Heart right ventricle (tissue), 16 donors: ENCODE data around the gene MTCH1. TPM values are rescaled to one million over a fixed set of nuclear protein-coding genes. Genes with fewer than 3 reads are reported as not detected.

ENCODE experiments used
- ATAC-seq, 8 donors: fragments of 200-7000 bp; cut with Tn5 transposase; one replicate each; pipeline ENCODE4 v1.9.1; 2020; ENCODE audit warnings: mild to moderate bottlenecking in 8 of 8, moderate library complexity in 8 of 8, moderate number of reproducible peaks in 1 of 8
- DNase-seq, 2 donors: peaks; one replicate each; pipeline ENCODE4 v3.0.0-alpha.2; 2020
- H3K27ac ChIP-seq, 10 donors: fragments of 200-600 bp; sonication (generic) in 2 of 10; one replicate each; pipeline versions ENCODE4 v1.5.0 to v1.8.0; 2020 to 2022; ENCODE audit warnings: mild to moderate bottlenecking in 3 of 10
- H3K27me3 ChIP-seq, 7 donors: fragments of 200-600 bp; one replicate each; pipeline ENCODE4 v1.8.0; 2021 to 2022; ENCODE audit warnings: mild to moderate bottlenecking in 2 of 7
- H3K36me3 ChIP-seq, 9 donors: fragments of 200-600 bp; sonication (generic) in 1 of 9; one replicate each; pipeline versions ENCODE4 v1.5.0 to v1.8.0; 2020 to 2022; ENCODE audit warnings: mild to moderate bottlenecking in 2 of 9
- H3K4me1 ChIP-seq, 9 donors: fragments of 200-600 bp; sonication (generic) in 1 of 9; one replicate each; pipeline versions ENCODE4 v1.5.0 to v1.8.0; 2020 to 2022; ENCODE audit warnings: mild to moderate bottlenecking in 4 of 9
- H3K4me3 ChIP-seq, 10 donors: fragments of 200-600 bp; sonication (generic) in 2 of 10; one replicate each; pipeline versions ENCODE4 v1.5.0 to v1.8.0; 2020 to 2022; ENCODE audit warnings: mild to moderate bottlenecking in 7 of 10, moderate library complexity in 2 of 10
- H3K9me3 ChIP-seq, 11 donors: fragments of 200-600 bp in 10 of 11; sonication (generic) in 2 of 11; one replicate each; pipeline versions ENCODE4 v1.5.0 to v1.8.0; 2013 to 2022; ENCODE audit warnings: mild to moderate bottlenecking in 2 of 11, control low read depth in 1 of 11, moderate library complexity in 1 of 11
- CTCF ChIP-seq, 9 donors: fragments of 200-600 bp; sonication (generic) in 2 of 9; IDR thresholded peaks; one replicate each; pipeline versions ENCODE4 v1.5.0 to v1.8.0; 2021 to 2022; ENCODE audit warnings: antibody characterized with exemption in 9 of 9, mild to moderate bottlenecking in 5 of 9, moderate library complexity in 1 of 9
- WGBS, 2 donors: extraction: QIAGEN DNeasy Blood & Tissue Kit; methylation state at CpG; one replicate each; pipeline ENCODE4 v1.1.7; 2013; ENCODE audit warnings: inconsistent platforms in 1 of 2; 5-methylcytosine and 5-hydroxymethylcytosine counted together
- intact Hi-C, 10 donors: fragments of 100-400 bp; cut with DNase I; formaldehyde crosslinking; loops; one replicate each; pipeline versions ENCODE4 v1.11.1 to v1.14.2; 2022
- polyA plus RNA-seq, 2 donors: library from polyadenylated mRNA; stranded (reverse); fragments of 200-250 nt; gene quantifications; one replicate each; pipeline ENCODE4 v1.2.3, GENCODE V29; 2013
- total RNA-seq, 10 donors: library from RNA; stranded (reverse); fragmentation: NEBNext Ultra II Directional in 3 of 10; extraction: Animal tissue kit (Norgen Biotek cat#: 25700) in 3 of 10; gene quantifications; one replicate each; pipeline versions ENCODE4 v1.2.1 to v1.2.4, GENCODE V29; 2021 to 2023
- donor health status: Arrhythmogenic right ventricular cardiomyopathy.
- donor health status: ischemic (EF 13 %, LVEDD 7.1; RV severe dilation, severe dysfunction).
- donor health status: healthy with polysubstance abuse.
- donor health status: DM: no; HTN: yes; CAD: no.
- donor health status: DM: no; HTN: no; CAD: no.
- donor health status: ischemic (EF 25% LVEDD 6.9; RV normal size, moderate dysfunction).
- donor health status: ischemic (EF 25% LVEDD 5.7; RV mildly dilated, moderate dysfunction).
- donor health status: healthy.
- donor health status: DM: yes; HTN: yes; CAD: no.
- donor health status: Ischemic cardiomyopathy.
- donor health status: ischemic (EF 35%, LVEDD 5.7; RV mildly dilated, moderate dysfunction).
- donor health status: nonischemic (EF 11% LVEDD 7.7; RV severe dilation, severe dysfunction).
- donor health status: DM: yes; HTN: yes; CAD: no.
- donor health status: PGD.
- donor health status: ischemic (EF 29% LVEDD 5.4; RV normal size, mild dysfunction).
- donor health status: nonischemic (EF 23%, LVEDD 6.1; RV moderate dilation, normal function).

MTCH1 gene
- total and polyA plus RNA-seq, 12 donors: 82.6 to 341 (median 156) TPM

GRCh38 chr6:36924131-36924530 lies 61.9 kb downstream of the MTCH1 start:
- no peak for ATAC-seq
- no peak for DNase-seq
- Histone ChIP-seq H3K36me3 (peaks cover 0 to 71% (median 26%) of the 10 kb centered on the region in 9 donors), H3K27me3 (no peaks in the 10 kb centered on the region), H3K27ac (peak overlapping the region in 1 of 10 donors; percentile 54), H3K4me1 (peaks cover 0 to 37% (median 23%) of the 10 kb centered on the region in 9 donors), H3K4me3 (no peak overlapping the region), H3K9me3 (no peaks in the 10 kb centered on the region)
- no peak for TF ChIP-seq CTCF (IDR thresholded peaks at IDR 0.05)
- intact Hi-C loops: no loop called here
- WGBS, 2 donors: 88 to 91% methylated on average over 4 of the region's 4 CpGs

- WGBS, 2 donors: 76 to 84% methylated on average over 5 of the region's 5 CpGs
- H3K36me3 ChIP-seq: peaks cover 0 to 100% (median 39%) of the 10 kb centered on the region in 9 donors
- H3K9me3 ChIP-seq: no peaks in the 10 kb centered on the region
- H3K27ac ChIP-seq: peak overlapping the region in 7 of 10 donors; percentile 7 to 91 (median 57)
- DNase-seq (no peak), ATAC-seq (peak in 1 of 8 donors; percentile 13)
- H3K27me3 ChIP-seq: no peaks in the 10 kb centered on the region
- peaks cover 8 to 42% (median 25%) of the 10 kb centered on the region in 9 donors for H3K4me1 ChIP-seq
- no peak overlapping the region for H3K4me3 ChIP-seq
- no peak for TF ChIP-seq CTCF (IDR thresholded peaks at IDR 0.05)
- intact Hi-C loops: no loop called here
Measured at GRCh38 chr6:36920546-36920945, 65.5 kb downstream of the MTCH1 start.

GRCh38 chr6:36920049-36920448 lies 65.9 kb downstream of the MTCH1 start:
- Histone ChIP-seq H3K27me3 (no peaks in the 10 kb centered on the region), H3K27ac (peak overlapping the region in 9 of 10 donors; percentile 7 to 91 (median 35)), H3K9me3 (no peaks in the 10 kb centered on the region), H3K4me1 (peaks cover 8 to 42% (median 26%) of the 10 kb centered on the region in 9 donors), H3K36me3 (peaks cover 0 to 100% (median 41%) of the 10 kb centered on the region in 9 donors), H3K4me3 (no peak overlapping the region)
- no peak for TF ChIP-seq CTCF (IDR thresholded peaks at IDR 0.05)
- 90 to 93% methylated on average over 4 of the region's 4 CpGs for WGBS, 2 donors
- DNase-seq: no peak
- intact Hi-C loops: no loop called here
- ATAC-seq: peak in 1 of 8 donors; percentile 48

Other genes starting within 250 kb of the MTCH1 start
- 10 to 100 TPM in 9 of 10 donors, 1 to 10 TPM in 1; 2.8 to 98.2 (median 29.0) TPM for gene CPNE5, start 146.8 kb downstream of the MTCH1 start, total RNA-seq
- 10 to 100 TPM in 1 of 2 donors, 1 to 10 TPM in 1; 4.4 to 18.4 TPM for gene CPNE5, start 146.8 kb downstream of the MTCH1 start, polyA plus RNA-seq
- gene PPIL1, start 111.4 kb downstream of the MTCH1 start, total RNA-seq: 100 to 1,000 TPM in 2 of 10 donors, 10 to 100 TPM in 8; 34.5 to 106 (median 49.2) TPM
- 10 to 100 TPM; 21.1 to 50.3 TPM for gene PPIL1, start 111.4 kb downstream of the MTCH1 start, polyA plus RNA-seq
- gene C6orf89, start 100.2 kb downstream of the MTCH1 start, total RNA-seq: 100 to 1,000 TPM in 1 of 10 donors, 10 to 100 TPM in 9; 64.6 to 104 (median 74.7) TPM
- gene C6orf89, start 100.2 kb downstream of the MTCH1 start, polyA plus RNA-seq: 10 to 100 TPM; 22.5 to 23.1 TPM
- gene PI16, start 31.5 kb downstream of the MTCH1 start, total RNA-seq: 10 to 100 TPM in 9 of 10 donors, 1 to 10 TPM in 1; 4.4 to 38.9 (median 18.7) TPM
- gene PI16, start 31.5 kb downstream of the MTCH1 start, polyA plus RNA-seq: 10 to 100 TPM in 1 of 2 donors, 1 to 10 TPM in 1; 6.3 to 38.6 TPM
- gene FGD2, start 19.5 kb upstream of the MTCH1 start, total RNA-seq: 10 to 100 TPM in 1 of 10 donors, 1 to 10 TPM in 9; 1.0 to 22.1 (median 2.0) TPM
- gene FGD2, start 19.5 kb upstream of the MTCH1 start, polyA plus RNA-seq: 1 to 10 TPM; 2.8 to 6.7 TPM
- gene PIM1, start 184.0 kb upstream of the MTCH1 start, total RNA-seq: 100 to 1,000 TPM in 1 of 10 donors, 10 to 100 TPM in 7, 1 to 10 TPM in 2; 9.2 to 106 (median 18.0) TPM
- gene PIM1, start 184.0 kb upstream of the MTCH1 start, polyA plus RNA-seq: 10 to 100 TPM in 1 of 2 donors, 1 to 10 TPM in 1; 9.4 to 10.8 TPM